GM12873 (cell line): ENCODE measurements around the gene DLX3.

Experiments
- TF ChIP-seq, protein P1 (sequence below): IDR thresholded peaks from 2 replicates; pipeline ENCODE4 v1.5.1; 2012; ENCODE audit warnings: low read depth, mild to moderate bottlenecking, moderate library complexity, low read length, control low read depth; ENCODE audit not compliant: insufficient read depth; ENCODE audit errors: missing control alignments

Gene DLX3

DNA sequence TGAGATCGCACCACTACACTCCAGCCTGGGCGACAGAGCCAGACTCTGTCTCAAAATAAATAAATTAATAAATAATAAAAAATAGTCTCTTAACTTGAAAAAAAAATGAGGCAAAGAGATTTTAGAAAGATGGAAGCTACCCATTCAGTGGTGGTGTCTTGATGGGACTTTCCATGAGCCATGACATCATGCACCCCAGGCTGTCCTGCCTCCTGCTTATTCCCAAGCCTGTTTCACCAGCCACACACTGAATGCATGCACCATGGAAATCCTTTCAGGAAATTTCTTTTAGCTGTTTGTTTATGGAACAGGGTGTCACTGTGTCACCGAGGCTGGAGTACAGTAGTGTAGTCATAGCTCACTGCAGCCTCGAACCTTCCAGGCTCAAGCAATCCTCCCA, 8.9 kb upstream of the DLX3 start:
- TF ChIP-seq, protein P1, sequence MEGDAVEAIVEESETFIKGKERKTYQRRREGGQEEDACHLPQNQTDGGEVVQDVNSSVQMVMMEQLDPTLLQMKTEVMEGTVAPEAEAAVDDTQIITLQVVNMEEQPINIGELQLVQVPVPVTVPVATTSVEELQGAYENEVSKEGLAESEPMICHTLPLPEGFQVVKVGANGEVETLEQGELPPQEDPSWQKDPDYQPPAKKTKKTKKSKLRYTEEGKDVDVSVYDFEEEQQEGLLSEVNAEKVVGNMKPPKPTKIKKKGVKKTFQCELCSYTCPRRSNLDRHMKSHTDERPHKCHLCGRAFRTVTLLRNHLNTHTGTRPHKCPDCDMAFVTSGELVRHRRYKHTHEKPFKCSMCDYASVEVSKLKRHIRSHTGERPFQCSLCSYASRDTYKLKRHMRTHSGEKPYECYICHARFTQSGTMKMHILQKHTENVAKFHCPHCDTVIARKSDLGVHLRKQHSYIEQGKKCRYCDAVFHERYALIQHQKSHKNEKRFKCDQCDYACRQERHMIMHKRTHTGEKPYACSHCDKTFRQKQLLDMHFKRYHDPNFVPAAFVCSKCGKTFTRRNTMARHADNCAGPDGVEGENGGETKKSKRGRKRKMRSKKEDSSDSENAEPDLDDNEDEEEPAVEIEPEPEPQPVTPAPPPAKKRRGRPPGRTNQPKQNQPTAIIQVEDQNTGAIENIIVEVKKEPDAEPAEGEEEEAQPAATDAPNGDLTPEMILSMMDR = no peak

- TF ChIP-seq, protein P1 = no peak
Observed at GRCh38 chr17:49998836-49999511, 4.0 kb upstream of the DLX3 start.

GRCh38 chr17:49997773-49998703, 3.0 kb upstream of the DLX3 start:
- TF ChIP-seq, protein P1 = peak; percentile 94

GRCh38 chr17:49997301-49997650, 2.3 kb upstream of the DLX3 start:
- TF ChIP-seq, protein P1 = no peak

- TF ChIP-seq, protein P1 = peak; percentile 96
Observed at GRCh38 chr17:49996495-49997300, 1.7 kb upstream of the DLX3 start.

DNA sequence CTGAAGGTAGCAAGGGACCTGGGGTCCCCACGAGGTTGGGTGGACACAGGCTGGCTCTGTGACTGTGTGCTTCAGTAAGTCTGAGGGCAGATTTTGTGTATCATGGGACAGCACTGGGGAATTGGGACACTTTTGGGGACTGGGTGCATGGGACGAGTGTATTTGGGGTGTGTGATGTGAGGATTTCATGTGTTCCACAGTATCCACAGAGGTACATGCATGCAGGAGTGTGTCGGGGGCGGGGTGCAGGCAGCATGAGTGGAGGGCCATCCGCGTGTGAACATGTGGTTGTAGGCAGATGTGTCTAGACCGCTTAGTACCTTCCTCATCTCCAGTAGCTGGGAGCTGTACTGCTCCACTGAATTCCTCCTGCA, 1.1 kb upstream of the DLX3 start:
- TF ChIP-seq, protein P1 = no peak
